ENCODE results near the gene ADAM23. TPM values are rescaled to one million over a fixed set of nuclear protein-coding genes. Genes with fewer than 3 reads are reported as not detected.

ADAM23 gene
- total RNA-seq, 1 donor from 2014 or later: 20.2 TPM

- Mint-ChIP-seq H3K27ac (no peak overlapping the region), H3K9me3 (no peaks in the 10 kb centered on the region), H3K36me3 (no peaks in the 10 kb centered on the region), H3K27me3 (peaks cover 17% of the 10 kb centered on the region), H3K4me1 (ENCODE audit: unreplicated experiment) (no peaks in the 10 kb centered on the region), H3K4me3 (no peak overlapping the region)
- TF ChIP-seq CTCF (conservative IDR thresholded peaks at IDR 0.05): no peak
- DNase-seq (ENCODE audit: extremely low spot score, unreplicated experiment): no peak
Observed at GRCh38 chr2:206665251-206665650, 221.9 kb downstream of the ADAM23 start.

Other genes starting within 250 kb of the ADAM23 start
- 28.3 and 35.1 TPM in 2 replicates for gene ZDBF2, start 168.9 kb upstream of the ADAM23 start, total RNA-seq (ENCODE audit: low replicate concordance)
- not detected in 2 replicates for gene FAM237A, start 199.0 kb downstream of the ADAM23 start, total RNA-seq (ENCODE audit: low replicate concordance)

Measured in type B pancreatic cell (in vitro differentiated cells).